HG03432 (cell line): ENCODE measurements around the gene ZNF641.
"Not testable (repeated sequence)": the region's sequence is repeated elsewhere in the genome, so short reads cannot be mapped to it uniquely, and the experiment has no call there.

Source experiments
- ATAC-seq: cut with Tn5 transposase; IDR thresholded peaks from one replicate; pipeline ENCODE4 v1.9.1; 2021; ENCODE audit warnings: mild to moderate bottlenecking, moderate library complexity; ENCODE audit not compliant: unreplicated experiment

The ZNF641 gene

DNA sequence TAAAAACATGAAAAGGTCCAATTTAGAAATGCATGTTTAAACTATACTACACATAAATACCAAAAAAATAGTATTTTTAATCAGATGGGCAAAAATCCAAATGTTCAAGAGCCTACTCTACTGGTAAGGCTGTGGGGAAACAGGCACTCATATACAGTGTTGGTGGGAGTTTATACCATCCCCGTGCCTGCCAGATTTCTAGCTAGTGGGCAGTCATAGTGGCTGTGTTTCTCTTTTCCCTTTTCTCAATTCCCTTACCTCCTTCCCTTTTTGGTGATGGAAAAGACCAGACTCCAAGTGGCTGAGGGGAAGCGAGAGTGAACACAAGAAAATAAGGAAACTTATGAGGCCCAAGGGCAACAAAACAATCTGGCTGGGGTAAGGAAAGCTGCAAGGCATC lies 14.7 kb downstream of the ZNF641 start:
- no peak for ATAC-seq

DNA sequence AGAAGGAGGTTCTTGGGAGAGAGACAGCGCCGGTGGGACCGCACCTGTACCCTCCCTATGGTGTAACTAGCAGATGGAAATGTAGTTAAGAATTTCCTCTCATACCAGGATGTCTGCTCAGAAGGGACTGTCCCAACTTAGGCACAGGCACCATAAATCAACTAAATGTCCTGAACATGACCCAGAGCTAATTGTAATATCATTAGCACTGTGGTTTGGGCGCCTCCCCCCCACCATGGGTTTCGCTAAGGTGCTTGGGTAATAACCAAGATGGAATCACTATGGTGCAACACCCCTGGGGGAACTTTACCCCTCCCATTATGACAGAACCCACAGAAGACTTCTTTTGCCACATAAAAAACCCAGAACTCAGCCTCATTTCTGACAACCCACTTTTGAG lies 15.9 kb downstream of the ZNF641 start:
- ATAC-seq: no peak

DNA sequence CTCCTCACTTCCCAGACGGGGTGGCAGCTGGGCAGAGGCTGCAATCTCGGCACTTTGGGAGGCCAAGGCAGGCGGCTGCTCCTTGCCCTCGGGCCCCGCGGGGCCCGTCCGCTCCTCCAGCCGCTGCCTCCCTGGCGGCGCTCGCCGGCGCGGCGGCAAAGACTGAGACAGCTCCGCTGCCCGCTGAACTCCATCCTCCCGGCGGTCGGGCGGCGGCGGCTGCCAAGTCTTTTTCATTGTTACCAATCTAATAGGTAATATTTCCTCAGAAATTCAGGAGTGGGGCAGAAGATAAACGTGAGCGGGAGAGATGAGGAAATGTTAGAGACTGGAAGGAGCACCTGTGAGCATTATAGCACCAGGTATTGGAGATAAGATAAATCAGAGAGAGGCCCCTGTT lies 17.0 kb downstream of the ZNF641 start:
- not testable (repeated sequence) for ATAC-seq

DNA sequence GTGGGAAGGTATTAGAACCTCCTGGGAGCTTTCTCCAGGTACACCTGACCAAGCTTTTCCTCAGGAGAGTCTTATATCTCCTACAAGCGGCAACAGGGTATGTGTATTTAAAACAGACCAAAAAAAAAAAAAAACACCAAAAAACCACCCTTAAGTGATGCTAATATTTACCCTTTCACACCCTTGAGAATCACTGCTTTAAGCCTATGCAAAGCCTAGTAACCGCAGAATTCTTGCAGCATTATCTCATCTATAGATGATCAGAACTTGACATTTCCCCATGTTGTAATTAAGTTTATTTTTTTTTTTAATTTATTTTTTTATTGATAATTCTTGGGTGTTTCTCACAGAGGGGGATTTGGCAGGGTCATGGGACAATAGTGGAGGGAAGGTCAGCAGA lies 19.3 kb downstream of the ZNF641 start:
- ATAC-seq: no peak

DNA sequence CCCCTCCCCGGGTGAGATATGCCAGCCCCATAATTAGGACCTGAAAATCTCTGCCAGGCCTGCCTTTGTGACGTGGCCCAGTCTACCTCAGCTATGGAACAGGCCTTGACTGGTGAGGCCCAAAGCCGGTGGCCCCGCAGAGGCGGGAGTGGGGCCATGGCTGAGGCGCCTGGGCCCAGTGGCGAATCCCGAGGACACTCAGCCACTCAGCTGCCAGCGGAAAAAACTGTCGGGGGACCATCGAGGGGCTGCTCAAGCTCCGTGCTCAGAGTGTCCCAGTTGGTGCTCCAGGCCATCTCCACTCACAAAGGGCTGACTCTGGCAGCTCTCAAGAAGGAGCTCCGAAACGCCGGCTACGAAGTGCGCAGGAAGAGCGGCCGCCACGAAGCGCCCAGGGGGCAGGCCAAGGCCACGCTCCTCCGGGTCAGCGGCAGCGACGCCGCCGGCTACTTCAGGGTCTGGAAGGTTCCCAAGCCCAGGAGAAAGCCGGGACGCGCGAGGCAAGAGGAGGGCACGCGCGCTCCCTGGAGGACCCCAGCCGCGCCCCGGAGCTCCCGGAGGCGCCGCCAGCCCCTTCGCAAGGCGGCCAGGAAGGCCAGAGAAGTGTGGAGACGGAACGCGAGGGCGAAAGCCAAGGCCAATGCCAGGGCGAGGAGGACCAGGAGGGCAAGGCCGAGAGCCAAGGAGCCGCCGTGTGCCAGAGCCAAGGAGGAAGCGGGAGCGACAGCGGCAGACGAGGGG lies 21.4 kb downstream of the ZNF641 start:
- no peak for ATAC-seq

DNA sequence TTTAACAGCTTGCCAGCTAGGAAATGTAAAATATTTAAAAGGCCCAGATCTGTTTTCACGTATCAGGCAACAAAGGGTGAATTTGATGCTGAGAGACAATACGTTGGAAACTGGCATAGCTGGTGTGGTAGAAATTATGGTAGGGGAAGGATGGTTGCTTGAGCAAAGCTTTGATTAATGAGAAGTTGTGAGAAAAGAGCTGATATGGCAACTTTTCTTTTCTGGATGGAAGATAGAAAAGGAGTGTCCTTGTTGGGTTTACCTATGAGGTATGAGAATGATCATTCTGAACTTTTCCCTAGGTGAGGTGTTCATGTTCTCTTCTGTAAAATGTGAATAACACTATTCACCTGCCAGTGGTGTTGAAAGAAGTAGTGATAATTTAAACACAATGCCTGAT lies 34.2 kb downstream of the ZNF641 start:
- no peak for ATAC-seq

DNA sequence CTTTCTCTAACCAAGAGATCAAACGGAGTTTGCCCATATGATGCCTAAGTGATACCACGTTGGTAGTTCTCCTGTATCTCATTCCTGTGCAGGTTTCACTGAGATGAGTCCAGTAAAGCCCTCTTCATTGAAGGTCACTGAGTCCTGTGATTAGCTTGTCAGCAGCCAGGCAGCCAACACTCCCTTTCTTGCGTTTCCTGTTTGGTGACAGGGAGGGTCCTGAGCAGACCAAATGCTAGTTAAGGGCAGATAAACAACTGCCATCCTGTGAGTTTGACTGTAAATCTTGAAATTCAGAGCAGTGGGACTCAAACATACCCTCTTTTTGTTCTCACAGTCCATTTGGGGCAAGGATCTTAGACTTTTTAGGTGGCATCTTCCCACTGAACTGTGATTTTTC lies 39.4 kb downstream of the ZNF641 start:
- no peak for ATAC-seq

DNA sequence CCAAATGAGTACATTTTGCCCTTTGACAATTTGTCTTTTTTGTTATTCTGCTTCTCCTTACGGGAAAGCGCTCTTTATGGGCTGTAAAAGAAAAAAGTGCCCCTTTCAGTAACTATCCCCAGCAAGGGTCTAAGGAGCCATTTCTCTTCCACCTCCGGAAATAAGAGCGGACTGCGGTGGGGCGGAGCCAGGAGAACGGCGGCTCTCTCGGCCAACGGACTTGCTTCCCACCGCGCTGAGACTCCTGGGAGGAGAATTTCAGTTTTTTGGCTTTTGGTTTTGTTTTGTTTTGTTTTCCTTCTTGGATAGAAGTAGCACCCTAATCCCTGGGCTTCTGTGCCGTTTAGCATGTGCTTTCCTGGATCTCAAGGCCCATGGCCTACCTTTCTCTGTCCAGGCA lies 43.5 kb downstream of the ZNF641 start:
- ATAC-seq: no peak

DNA sequence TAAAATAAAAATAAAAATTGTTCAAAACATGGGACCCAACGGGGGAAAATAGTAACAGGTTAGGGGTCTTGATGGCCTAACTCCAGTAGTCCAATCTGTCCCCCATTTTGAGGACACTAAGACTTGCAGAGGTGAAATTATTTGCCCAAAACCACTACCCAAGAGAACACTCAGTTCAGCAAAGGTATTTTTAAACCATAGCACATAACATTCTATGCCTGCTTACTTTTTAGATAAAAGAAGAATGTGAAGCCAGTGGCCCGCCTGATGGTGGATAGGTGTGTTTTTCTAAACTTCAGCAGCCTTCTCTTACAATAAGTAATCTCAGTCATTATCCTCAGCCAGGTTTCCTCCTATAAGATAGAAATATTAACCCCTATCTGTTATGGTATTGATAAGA lies 45.5 kb downstream of the ZNF641 start:
- ATAC-seq: no peak

DNA sequence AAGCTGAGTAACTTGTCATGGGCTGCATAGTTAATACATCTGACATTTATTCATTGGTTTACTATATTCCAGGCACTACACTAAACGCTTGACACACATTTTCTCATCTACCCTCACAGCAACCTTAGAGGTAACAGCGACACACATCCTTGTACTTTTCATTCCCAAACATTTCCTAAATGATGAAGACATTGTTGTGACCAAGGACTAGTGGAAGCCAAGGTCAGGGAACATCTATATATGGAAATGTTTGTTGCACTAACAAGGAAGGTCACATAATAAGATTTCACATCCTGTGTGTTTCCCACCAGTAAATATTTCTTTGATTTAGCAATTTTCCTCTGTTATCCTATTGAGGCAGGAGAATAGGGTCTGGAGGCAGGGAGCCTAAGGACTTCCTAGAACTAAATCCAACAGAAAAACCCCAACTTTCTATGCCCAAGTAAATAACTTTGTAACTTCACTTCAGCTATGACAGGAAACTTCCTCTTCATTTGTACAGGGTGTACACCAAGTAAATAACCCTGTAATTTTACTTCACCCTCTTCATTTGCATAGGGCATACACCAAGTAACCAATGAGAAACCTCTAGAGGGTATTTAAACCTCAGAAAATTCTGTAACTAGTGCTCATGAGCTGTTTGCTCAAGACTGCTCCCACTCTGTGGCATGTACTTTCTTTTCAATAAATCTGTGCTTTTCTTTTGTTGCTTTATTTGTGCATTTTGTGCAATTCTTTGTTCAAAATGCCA lies 48.4 kb downstream of the ZNF641 start:
- no peak for ATAC-seq

DNA sequence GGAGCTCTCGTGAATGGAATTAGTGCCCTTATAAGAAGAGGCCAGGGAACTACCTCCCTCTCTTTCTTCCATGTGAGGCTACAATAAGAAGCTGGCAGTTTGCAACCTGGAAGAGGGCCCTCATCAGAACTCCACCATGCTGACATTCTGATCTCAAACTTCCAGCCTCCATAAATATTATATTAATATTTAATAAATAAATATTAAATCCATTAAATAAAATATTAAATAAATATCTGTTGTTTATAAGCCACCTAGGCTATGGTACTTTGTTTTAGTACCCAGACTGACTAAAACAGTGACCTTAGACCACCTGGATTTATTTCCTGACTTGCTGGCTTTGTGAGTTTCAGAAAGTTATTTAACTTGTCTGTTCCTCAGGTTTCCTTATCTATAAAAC lies 49.9 kb downstream of the ZNF641 start:
- no peak for ATAC-seq

DNA sequence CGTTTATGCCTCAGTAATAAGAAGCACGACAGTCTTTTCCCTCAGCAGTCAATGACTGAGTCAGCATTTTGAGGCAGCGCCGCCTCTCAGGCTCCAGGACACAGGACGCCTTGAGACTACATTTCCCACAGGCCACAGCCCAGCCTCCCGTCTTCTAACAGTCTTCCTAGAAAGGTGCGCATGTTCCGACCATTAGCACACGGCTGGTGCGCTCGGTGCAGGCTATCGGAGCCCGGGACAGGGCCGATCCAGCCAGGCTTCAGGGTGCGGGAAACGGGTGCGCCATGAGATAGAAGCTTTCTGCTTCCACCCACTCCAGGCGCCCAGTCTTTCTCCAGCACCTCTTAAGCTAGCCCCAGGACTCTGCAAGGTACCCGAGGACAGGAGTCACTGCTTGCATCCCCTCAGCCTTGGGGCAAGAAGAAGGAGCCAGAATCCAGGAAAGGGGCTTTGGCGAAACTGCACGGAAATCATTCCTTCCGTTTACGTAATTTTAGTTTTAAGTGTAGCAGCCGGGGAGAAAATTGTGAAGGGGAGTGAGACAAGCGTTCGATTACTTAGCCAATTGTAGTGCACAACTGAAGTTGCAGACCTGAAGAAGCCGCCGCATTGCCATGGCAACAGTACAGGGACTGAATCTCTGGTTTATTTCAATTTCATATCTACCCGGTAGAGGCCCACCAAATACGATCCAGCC lies 54.0 kb downstream of the ZNF641 start:
- peak; percentile 77 for ATAC-seq

DNA sequence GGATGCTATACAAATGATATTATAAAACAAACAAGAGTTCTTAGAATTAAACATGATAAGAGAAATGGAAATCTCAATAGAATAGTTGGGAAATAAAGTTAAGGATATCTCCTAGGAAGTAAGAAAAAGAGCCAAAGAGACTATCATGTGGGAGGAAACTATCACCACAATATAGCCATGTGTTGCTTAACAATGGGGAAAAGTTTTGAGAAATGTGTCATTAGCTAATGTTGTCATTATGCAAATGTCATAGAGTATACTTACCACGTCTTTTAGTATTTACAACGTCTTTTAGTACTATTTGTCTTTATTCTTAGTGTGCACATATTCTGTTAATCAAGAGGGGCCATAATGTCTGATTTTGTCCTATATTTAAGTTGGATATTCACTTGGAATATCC lies 58.7 kb downstream of the ZNF641 start:
- ATAC-seq: no peak

DNA sequence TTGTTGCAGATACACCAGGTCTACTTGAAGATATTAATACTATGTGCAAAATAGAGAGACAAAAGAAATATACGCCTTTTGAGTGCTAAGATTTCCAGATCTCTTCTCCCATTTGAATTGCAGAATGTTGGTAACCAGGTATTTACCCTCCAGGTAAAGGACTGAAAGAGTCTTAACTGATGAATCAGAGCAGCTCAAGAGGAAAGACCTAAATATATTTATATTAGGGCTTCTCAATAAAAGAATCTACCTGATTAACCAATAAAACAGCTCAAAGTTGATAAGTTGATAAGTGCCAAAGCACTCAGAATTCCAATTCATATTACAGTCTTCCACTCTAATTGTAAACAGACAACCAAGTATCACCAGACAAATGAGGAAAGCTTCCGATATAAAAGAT lies 59.2 kb downstream of the ZNF641 start:
- ATAC-seq: no peak

DNA sequence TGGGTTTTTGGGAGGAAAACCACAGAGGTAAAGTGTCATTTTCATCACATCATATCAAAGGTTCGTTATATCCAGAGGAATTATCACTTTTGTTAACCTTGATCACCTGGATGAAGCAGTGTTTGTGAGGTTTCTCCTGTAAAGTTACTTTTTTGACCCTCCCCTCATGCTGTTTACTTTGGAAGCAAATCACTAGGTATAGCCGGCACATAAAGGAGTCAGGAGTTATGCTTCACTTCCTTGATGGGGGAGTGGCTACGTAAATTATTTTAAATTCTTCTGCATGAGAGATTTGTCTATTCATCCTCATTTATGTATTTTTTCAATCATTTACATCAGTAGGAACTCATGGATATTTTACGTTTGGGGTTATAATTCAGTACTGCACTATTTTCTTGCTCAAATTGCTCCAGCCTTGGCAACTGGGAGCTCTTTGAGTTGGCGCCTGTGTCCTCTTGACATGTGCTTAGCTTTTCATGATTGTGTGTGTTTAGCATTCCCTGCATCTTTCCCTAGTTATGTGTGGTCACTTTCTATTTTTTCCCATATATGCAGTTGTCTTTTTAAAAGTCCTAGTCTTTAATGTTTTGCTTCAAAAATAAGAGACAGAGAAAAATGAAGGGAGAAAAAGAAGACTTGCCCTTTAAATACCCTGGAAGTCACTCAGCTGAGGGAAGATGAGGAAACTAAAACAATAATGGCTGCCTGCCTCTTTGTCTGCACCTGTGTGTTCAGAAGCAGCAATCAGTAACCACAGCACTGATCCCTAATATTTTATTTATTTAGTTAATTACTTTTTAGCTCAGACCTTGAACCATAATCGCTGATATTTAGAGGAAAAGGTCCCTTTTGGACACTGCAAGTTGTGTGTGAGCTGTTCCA lies 62.1 kb downstream of the ZNF641 start:
- no peak for ATAC-seq
